Measurements from ENCODE around the gene DEF6. TPM values are rescaled to one million over a fixed set of nuclear protein-coding genes. Genes with fewer than 3 reads are reported as not detected.

The DEF6 gene
- total and polyA plus RNA-seq, 2 of the 8 experiments (the other 6 are each of a cell fraction or from before 2014, with no cell fraction given) = 3.3 to 4.1 TPM

- TF ChIP-seq CHD7 (IDR thresholded peaks at IDR 0.05; ENCODE audit: insufficient replicate concordance, low read length) (no peak), JUN (IDR thresholded peaks at IDR 0.05; ENCODE audit: low read depth, low read length) (no peak), RAD21 (IDR thresholded peaks at IDR 0.05 in 1 of 2, conservative IDR thresholded peaks at IDR 0.05 in 1 of 2; ENCODE audit: low read depth in 2 of 2, low read length in 2 of 2) (no peak), POLR2A (IDR thresholded peaks at IDR 0.05; ENCODE audit: control extremely low read depth in 1 of 2, low read depth in 2 of 2, low read length in 2 of 2) (no peak), POU5F1 (IDR thresholded peaks at IDR 0.05; ENCODE audit: low read depth, low read length) (no peak), NANOG (IDR thresholded peaks at IDR 0.05; ENCODE audit: insufficient read depth, low read depth, low read length, poor library complexity, severe bottlenecking) (no peak), HDAC2 (IDR thresholded peaks at IDR 0.05; ENCODE audit: borderline replicate concordance in 1 of 2, low read depth in 2 of 2, low read length in 2 of 2) (no peak), KDM4A (IDR thresholded peaks at IDR 0.05; ENCODE audit: low read depth, low read length, severe bottlenecking) (no peak), RNF2 (IDR thresholded peaks at IDR 0.05; ENCODE audit: borderline replicate concordance, low read depth, low read length, missing control alignments, poor library complexity, severe bottlenecking) (no peak), MAX (IDR thresholded peaks at IDR 0.05) (no peak)
These were observed 18.9 kb upstream of the DEF6 start (continued) for GRCh38 chr6:35278708-35279107.
